Cardiac fibroblast (primary cell): Measurements from ENCODE around the gene MSL3B.

ENCODE experiments used
- DNase-seq, 2 donors: peaks; one replicate each; pipeline versions ENCODE4 v3.0.0 to v3.0.0-alpha.2; 2010; ENCODE audit warnings: low read depth in 2 of 2
- H3K4me3 ChIP-seq, 2 donors: replicated peaks in 1 of 2; 1 replicate in 1 of 2; 2 replicates in 1 of 2; pipeline ENCODE4 v1.5.1; 2011; ENCODE audit warnings: low read depth in 2 of 2, low read length in 2 of 2, mild to moderate bottlenecking in 2 of 2, moderate library complexity in 1 of 2
- CTCF ChIP-seq: IDR thresholded peaks from one replicate; pipeline ENCODE4 v1.5.1; 2011; ENCODE audit warnings: low read depth, mild to moderate bottlenecking, low read length, inconsistent platforms

Gene MSL3B

GRCh38 chr2:233867993-233868532, at the start of gene MSL3B:
MSL3B (minus strand) TSS chr2:233868386.
- peak within 1 kb of the TSS; percentile 60 to 64 for H3K4me3 ChIP-seq
- TF ChIP-seq CTCF: no peak
- DNase-seq: peak; percentile 67 to 69

- DNase-seq: no peak
- no peak within 1 kb of the TSS for H3K4me3 ChIP-seq
- TF ChIP-seq CTCF: no peak
Measured at GRCh38 chr2:233917116-233917515, 48.9 kb upstream of the MSL3B start, which contains the start of gene TRPM8. TRPM8 (plus strand) TSS chr2:233917373; CDS start chr2:233926538, 9,165 bp downstream.

GRCh38 chr2:233915128-233915527, 46.9 kb upstream of the MSL3B start:
- no peak overlapping the region for H3K4me3 ChIP-seq
- DNase-seq: peak in 1 of 2 donors; percentile 10
- peak; percentile 25 for TF ChIP-seq CTCF

GRCh38 chr2:233912691-233913423, 44.7 kb upstream of the MSL3B start:
- no peak for TF ChIP-seq CTCF
- H3K4me3 ChIP-seq: no peak overlapping the region
- peak; percentile 40 to 43 for DNase-seq

- H3K4me3 ChIP-seq: no peak overlapping the region
- no peak for DNase-seq
- TF ChIP-seq CTCF: no peak
Measured at GRCh38 chr2:233907627-233908026, 39.4 kb upstream of the MSL3B start.

- DNase-seq: no peak
- no peak overlapping the region for H3K4me3 ChIP-seq
- no peak for TF ChIP-seq CTCF
Measured at GRCh38 chr2:233905945-233906344, 37.8 kb upstream of the MSL3B start.
